Stomach smooth muscle (tissue), 2 donors: ENCODE data around the gene ACE.

Experiments used
- H3K27ac ChIP-seq: one replicate; pipeline ENCODE4 v1.7.0; 2013; ENCODE audit warnings: mild to moderate bottlenecking, low read length, inconsistent platforms
- H3K27me3 ChIP-seq, 2 donors: one replicate each; pipeline ENCODE4 v1.7.0; 2013; ENCODE audit warnings: low read length in 2 of 2; ENCODE audit not compliant: insufficient read depth in 2 of 2, control insufficient read depth in 1 of 2
- H3K36me3 ChIP-seq, 2 donors: one replicate each; pipeline ENCODE4 v1.7.0; 2013; ENCODE audit warnings: low read length in 2 of 2; ENCODE audit not compliant: control insufficient read depth in 2 of 2, insufficient read depth in 2 of 2
- H3K4me1 ChIP-seq: one replicate; pipeline ENCODE4 v1.7.0; 2013; ENCODE audit warnings: low read length; ENCODE audit not compliant: control insufficient read depth, insufficient read depth
- H3K4me3 ChIP-seq, 2 donors: one replicate each; pipeline ENCODE4 v1.7.0; 2013; ENCODE audit warnings: low read length in 2 of 2
- H3K9ac ChIP-seq, 2 donors: one replicate each; pipeline ENCODE4 v1.7.0; 2013; ENCODE audit warnings: low read length in 2 of 2, mild to moderate bottlenecking in 1 of 2
- H3K9me3 ChIP-seq, 2 donors: one replicate each; pipeline ENCODE4 v1.7.0; 2013; ENCODE audit warnings: low read length in 2 of 2; ENCODE audit not compliant: control insufficient read depth in 2 of 2
- donor health status: healthy.
- donor health status: Pancreatic carcinoma.

The ACE gene

DNA sequence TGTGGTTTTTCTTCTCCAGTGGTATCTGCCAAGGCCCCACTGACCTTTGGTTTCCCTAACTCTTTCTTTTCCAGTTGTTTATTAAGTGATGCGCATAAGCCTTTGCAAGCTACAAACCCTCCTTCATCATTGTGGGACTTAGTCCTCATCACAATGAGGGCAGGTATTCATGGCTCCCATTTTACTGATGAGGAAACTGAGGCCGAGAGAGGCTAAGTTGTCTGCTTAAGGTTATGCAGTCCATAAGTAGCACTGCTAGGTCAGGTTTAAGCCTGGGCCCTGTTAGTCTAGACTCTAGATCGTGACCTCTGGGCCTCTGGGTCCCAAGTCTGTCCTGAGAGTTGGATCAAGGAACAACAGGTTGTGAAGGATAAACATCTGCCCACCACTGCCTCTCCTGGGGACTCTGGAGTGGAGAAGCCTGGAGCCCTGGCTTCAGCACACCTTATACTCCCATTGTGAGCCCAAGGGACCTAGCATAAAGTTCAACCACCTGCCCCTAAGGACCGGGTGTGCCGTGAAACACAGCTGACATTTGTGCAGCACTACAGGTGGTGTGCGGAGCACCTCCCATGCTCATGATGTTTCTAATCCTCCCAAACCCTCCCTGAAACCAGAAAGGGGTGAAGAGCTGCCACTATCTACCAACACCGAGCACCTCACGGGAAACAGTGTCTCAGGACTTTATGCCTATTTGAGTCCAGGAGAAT is 41.1 kb downstream of the ACE start:
- no peaks in the 10 kb centered on the region for H3K36me3 ChIP-seq
- H3K27ac ChIP-seq, result no peak overlapping the region
- no peak overlapping the region for H3K9ac ChIP-seq
- H3K4me1 ChIP-seq, result no peaks in the 10 kb centered on the region
- H3K9me3 ChIP-seq, result no peaks in the 10 kb centered on the region
- H3K27me3 ChIP-seq, result peaks cover 0 to 6% of the 10 kb centered on the region in 2 donors
- no peak overlapping the region for H3K4me3 ChIP-seq

DNA sequence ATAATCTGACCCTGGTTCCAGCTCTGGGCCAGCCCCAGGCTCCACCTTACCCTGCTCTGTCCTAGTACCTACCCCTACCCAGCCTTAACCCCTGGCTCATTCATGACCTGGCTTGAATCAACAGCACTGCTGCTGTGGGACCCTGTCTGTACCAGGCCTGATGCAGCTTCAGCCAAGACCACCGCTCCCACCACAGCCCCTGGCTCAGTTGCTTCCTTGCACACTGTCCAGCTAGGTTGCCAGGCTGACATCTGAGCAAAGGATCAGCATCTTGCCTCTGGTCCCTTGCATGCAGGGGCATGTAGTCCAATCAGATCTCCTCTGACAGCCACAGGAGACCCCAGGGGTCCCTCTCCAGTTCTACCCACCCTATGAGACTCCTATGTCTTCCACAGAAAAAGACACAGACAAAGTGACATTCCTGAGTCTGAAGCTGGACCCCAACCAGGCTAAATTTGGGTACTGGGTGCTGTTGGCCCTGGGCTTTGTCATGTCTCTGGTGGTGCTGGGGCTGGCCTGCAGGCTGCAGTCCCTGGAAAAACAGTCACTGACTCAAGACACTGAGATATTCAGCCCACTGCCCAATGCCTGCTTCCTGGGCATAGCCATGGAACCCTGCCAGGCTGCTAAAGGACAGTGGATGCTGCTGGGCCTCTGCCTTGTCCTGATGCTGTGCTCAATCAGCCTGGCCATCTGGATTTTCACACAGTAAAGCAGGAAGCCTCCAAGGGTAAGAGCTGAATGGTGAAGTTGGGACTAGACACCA is 42.4 kb downstream of the ACE start:
- H3K9ac ChIP-seq, result no peak overlapping the region
- H3K4me1 ChIP-seq, result no peaks in the 10 kb centered on the region
- H3K36me3 ChIP-seq, result no peaks in the 10 kb centered on the region
- no peaks in the 10 kb centered on the region for H3K9me3 ChIP-seq
- no peak overlapping the region for H3K4me3 ChIP-seq
- H3K27ac ChIP-seq, result no peak overlapping the region
- peaks cover 0 to 9% of the 10 kb centered on the region in 2 donors for H3K27me3 ChIP-seq

DNA sequence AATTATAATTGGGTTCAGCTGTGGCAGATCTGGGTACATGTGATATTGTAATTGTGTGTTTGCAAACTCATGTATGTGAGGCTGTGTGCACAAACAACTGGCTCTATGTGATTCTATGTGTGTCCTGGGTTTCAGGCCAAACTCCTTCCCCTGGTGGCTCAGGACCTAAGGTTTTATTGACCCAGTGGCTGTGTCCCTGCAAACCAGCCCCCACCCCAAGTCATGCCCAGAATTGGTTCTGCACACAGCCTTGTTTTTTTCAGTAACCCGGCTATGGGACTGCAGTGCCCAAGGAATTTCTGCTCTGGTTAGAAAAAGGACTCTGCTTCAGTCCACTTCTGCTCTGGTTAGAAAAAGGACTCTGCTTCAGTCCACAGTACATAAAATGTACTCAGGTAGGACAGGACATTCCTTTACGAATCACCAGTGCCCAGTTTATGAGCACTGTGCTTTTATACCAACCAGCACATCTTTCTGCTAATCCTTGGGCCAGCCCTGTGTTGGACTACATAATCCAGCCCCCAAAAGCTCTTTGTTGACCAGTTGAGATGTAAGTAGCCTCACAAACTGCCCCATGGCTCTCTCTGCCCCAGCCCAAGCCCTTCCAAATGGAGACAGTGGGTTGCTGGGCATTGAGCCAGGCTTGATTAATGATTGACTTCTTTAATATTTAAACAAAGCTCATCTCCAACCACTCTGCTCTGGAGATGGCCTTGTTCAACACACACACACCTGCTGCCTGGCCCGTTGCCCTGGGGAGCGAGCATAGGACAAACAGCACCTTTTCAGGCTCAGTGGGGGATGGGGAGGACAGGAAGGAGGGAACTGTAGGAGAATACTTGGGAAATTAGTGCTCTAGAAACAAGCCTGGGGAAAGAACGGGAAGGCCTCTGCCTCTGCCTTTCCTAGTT is 43.4 kb downstream of the ACE start:
- Histone ChIP-seq H3K9me3 (no peaks in the 10 kb centered on the region), H3K4me1 (no peaks in the 10 kb centered on the region), H3K27ac (no peak overlapping the region), H3K36me3 (no peaks in the 10 kb centered on the region), H3K9ac (no peak overlapping the region), H3K27me3 (peaks cover 3 to 16% of the 10 kb centered on the region in 2 donors), H3K4me3 (no peak overlapping the region)

DNA sequence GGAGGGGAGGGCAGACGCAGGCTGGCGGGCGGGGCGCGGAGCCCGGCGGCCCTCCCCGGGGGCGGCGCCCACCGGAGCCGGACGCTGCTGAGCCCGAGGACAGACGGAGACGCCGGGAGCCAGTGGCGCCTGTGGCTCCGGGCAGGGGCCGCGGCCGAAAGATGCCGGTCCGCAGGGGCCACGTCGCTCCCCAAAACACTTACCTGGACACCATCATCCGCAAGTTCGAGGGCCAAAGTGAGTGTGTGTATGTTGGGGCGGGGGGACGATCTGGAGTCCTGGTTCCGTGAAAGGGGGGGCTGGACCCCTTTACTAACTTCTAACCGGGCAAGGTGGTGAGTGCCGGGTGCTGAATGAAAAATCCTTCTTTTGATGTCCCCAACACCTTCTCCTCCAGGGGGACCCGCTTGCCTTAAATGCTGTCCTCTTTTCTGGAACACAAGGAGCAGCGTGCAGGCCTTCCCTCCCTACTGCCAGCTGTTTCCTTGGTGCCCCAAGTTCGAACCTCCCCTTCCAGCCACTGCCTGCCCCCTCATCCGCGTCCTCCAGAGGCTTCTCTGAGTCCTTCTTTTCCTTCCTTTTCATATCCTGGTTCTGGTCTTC is 46.5 kb downstream of the ACE start, which contains the start of gene KCNH6:
Gene KCNH6 (plus strand): TSS at position 106 of the 603 bp plus-strand sequence. CDS start 56 bp downstream, at position 162.
- Histone ChIP-seq H3K27me3 (peaks cover 3 to 13% of the 10 kb centered on the region in 2 donors), H3K9ac (no peak within 1 kb of the TSS), H3K4me3 (no peak within 1 kb of the TSS)

DNA sequence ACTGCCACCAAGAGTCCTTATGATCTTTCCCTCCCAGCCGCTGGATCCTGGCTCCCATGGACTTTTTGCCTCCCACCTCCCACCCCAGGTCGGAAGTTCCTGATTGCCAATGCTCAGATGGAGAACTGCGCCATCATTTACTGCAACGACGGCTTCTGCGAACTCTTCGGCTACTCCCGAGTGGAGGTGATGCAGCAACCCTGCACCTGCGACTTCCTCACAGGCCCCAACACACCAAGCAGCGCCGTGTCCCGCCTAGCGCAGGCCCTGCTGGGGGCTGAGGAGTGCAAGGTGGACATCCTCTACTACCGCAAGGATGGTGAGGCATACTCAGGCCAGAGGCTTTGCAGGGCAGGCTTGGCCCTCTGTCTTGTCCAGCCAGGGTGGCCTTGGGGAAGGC is 47.2 kb downstream of the ACE start:
- Histone ChIP-seq H3K4me1 (no peaks in the 10 kb centered on the region), H3K36me3 (no peaks in the 10 kb centered on the region), H3K27ac (no peak overlapping the region), H3K27me3 (peaks cover 3 to 13% of the 10 kb centered on the region in 2 donors), H3K9ac (no peak overlapping the region), H3K4me3 (no peak overlapping the region), H3K9me3 (no peaks in the 10 kb centered on the region)

More for the DNA sequence above, 46.5 kb downstream of the ACE start, which contains the start of gene KCNH6:
- Histone ChIP-seq H3K27ac (no peak within 1 kb of the TSS), H3K36me3 (no peaks in the 10 kb centered on the region), H3K4me1 (no peaks in the 10 kb centered on the region), H3K9me3 (no peaks in the 10 kb centered on the region)

DNA sequence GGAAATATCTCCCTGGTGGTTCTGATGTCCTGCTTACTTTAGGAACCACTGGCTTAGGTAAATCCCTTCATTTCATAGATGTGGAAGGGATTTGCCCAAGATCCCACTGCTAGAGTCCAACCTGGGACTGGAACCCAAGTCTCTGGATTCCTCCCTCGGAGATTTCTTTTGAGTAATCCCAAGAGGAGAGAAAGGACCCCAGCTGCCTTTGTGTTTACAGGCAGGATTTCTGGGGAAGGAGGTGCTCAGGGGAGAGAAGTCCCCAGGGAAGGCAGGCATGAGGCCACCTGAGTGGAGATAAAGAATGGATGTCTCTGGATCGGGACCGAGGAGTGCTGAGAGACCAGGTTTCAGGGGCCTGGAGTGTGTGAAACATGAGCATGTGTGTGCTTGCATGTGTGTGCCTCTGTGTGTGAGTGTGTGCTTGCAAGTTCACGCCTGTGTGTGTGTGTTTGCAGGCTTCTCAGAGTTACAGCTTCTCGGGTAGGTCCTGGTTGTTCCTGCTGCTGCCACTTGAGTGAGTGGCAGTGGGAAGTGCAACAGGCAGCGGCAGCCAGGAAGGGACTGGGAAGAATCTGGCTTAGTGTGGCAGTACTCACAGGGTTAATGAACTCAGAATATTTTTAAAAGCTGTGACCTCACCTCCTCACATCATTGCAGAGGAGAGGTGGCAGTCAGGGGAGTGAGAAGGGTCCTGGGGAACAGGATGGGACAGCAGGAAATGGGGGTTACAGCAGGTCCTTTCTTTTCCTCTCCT is 48.5 kb downstream of the ACE start:
- Histone ChIP-seq H3K9ac (no peak overlapping the region), H3K4me3 (no peak overlapping the region), H3K36me3 (no peaks in the 10 kb centered on the region), H3K4me1 (no peaks in the 10 kb centered on the region), H3K27ac (no peak overlapping the region), H3K9me3 (no peaks in the 10 kb centered on the region), H3K27me3 (peaks cover 3 to 13% of the 10 kb centered on the region in 2 donors)

DNA sequence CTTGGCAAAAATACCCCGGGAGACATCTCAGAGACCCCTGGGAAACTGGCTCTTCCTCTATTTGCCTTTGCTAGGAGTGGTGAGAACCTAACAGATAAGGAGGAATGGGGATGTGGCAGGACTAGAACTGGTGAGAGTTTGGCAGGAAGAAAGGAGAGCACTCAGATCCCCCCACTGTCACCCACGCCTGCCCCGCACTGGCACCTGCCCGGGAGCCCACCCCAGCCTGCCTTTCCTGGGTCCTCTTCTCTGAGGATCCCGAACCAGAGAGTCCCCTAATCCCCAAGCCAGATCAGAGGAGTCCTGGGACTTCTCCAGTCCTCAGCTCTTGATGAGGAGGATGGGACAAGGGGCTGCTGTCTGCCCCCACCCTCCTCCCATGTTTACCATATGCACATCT is 50.0 kb downstream of the ACE start:
- Histone ChIP-seq H3K4me3 (no peak overlapping the region), H3K9me3 (no peaks in the 10 kb centered on the region), H3K36me3 (no peaks in the 10 kb centered on the region), H3K9ac (no peak overlapping the region), H3K4me1 (no peaks in the 10 kb centered on the region), H3K27ac (no peak overlapping the region), H3K27me3 (peaks cover 3 to 13% of the 10 kb centered on the region in 2 donors)

DNA sequence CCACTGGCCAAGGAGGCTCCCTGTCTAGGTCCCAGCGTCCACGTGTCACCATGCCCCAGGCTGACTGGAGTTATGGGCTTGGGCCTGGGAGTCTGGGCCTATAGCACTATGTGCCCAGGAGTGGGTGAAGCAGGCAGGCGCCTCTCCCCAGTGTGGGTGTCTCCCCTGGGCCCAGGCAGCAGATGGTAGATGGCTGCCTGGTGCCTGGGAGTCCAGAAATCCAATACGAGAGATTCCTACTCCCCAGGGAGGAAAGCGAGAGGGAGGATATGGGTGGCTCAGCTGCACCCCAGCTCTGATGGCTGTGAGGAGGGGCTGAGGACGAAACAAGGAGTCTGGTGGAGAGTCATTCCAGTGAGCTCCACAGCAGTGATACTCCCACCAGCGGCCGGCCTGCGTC is 51.3 kb downstream of the ACE start:
- Histone ChIP-seq H3K4me3 (no peak overlapping the region), H3K9me3 (no peaks in the 10 kb centered on the region), H3K27me3 (peaks cover 3 to 13% of the 10 kb centered on the region in 2 donors), H3K9ac (no peak overlapping the region), H3K4me1 (no peaks in the 10 kb centered on the region), H3K27ac (no peak overlapping the region), H3K36me3 (no peaks in the 10 kb centered on the region)

DNA sequence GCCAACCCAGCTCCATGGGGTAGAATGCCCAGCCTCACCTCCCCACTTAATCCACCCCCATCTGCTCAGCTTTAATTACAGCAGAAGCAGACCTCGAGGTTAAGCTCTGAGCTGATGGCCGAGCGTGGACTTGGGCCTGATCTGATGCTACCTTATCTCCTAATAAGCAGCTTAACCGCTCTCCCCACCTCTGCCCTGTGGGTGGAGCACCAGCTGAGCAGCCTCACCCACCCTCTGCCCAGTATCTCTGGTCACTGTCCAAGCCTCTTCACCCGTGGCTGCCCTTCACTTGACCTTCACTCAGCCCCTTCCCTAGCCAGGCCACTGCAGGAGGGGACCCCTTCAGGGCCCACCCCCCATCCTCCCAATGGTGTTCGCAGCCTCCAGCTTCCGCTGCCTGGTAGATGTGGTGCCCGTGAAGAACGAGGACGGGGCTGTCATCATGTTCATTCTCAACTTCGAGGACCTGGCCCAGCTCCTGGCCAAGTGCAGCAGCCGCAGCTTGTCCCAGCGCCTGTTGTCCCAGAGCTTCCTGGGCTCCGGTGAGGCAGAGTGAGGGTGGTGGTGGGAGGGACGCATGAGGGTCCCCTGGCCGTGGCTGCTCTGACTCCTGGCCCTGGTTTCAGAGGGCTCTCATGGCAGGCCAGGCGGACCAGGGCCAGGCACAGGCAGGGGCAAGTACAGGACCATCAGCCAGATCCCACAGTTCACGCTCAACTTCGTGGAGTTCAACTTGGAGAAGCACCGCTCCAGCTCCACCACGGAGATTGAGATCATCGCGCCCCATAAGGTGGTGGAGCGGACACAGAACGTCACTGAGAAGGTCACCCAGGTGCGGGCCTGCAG is 53.1 kb downstream of the ACE start:
- H3K27ac ChIP-seq, result no peak overlapping the region
- no peaks in the 10 kb centered on the region for H3K4me1 ChIP-seq
- no peaks in the 10 kb centered on the region for H3K36me3 ChIP-seq
- no peaks in the 10 kb centered on the region for H3K9me3 ChIP-seq
- H3K4me3 ChIP-seq, result no peak overlapping the region
- H3K9ac ChIP-seq, result no peak overlapping the region
- H3K27me3 ChIP-seq, result peaks cover 1 to 8% of the 10 kb centered on the region in 2 donors
